OCI-LY1 (cell line): ENCODE measurements around the gene BUD23.

Experiments used
- H2AFZ ChIP-seq: fragments of 200-600 bp; sonication (generic), shearing (Covaris generic); 2 replicates; pipeline ENCODE4 v1.6.0; 2014; ENCODE audit warnings: antibody characterized with exemption, mild to moderate bottlenecking, low read length
- H3F3A ChIP-seq: fragments of 200-600 bp; sonication (generic), shearing (Covaris generic); 2 replicates; pipeline ENCODE4 v1.6.0; 2014; ENCODE audit warnings: mild to moderate bottlenecking, antibody characterized with exemption, low read length, moderate library complexity; ENCODE audit not compliant: insufficient read depth
- H3K27ac ChIP-seq: fragments of 200-600 bp; sonication (generic); 2 replicates; pipeline ENCODE4 v1.5.1; 2014; ENCODE audit warnings: low read length, mixed run types, mild to moderate bottlenecking, low read depth; ENCODE audit not compliant: poor library complexity, severe bottlenecking
- H3K27me3 ChIP-seq: fragments of 200-600 bp; sonication (generic); 2 replicates; pipeline ENCODE4 v1.6.0; 2014; ENCODE audit warnings: antibody characterized with exemption, mild to moderate bottlenecking, low read length, moderate library complexity; ENCODE audit not compliant: insufficient read depth
- H3K36me3 ChIP-seq: fragments of 200-600 bp; sonication (generic); 2 replicates; pipeline ENCODE4 v1.6.1; 2014; ENCODE audit warnings: mild to moderate bottlenecking, antibody characterized with exemption, low read length, moderate library complexity, mixed read lengths; ENCODE audit not compliant: insufficient read depth
- H3K4me1 ChIP-seq: fragments of 200-600 bp; sonication (generic); 2 replicates; pipeline ENCODE4 v1.5.1; 2014; ENCODE audit warnings: mild to moderate bottlenecking, low read length, moderate library complexity; ENCODE audit not compliant: insufficient read depth, severe bottlenecking
- H3K4me2 ChIP-seq: fragments of 200-600 bp; sonication (generic), shearing (Covaris generic); 2 replicates; pipeline ENCODE4 v1.6.1; 2014; ENCODE audit warnings: low read length
- H3K4me3 ChIP-seq: fragments of 200-600 bp; sonication (generic); 2 replicates; pipeline ENCODE4 v1.5.1; 2014; ENCODE audit warnings: low read length, low read depth, mild to moderate bottlenecking, mixed read lengths; ENCODE audit not compliant: poor library complexity, severe bottlenecking
- H3K79me2 ChIP-seq: fragments of 200-600 bp; shearing (Covaris generic); 2 replicates; pipeline ENCODE4 v1.6.1; 2016; ENCODE audit warnings: mixed run types, low read length, mixed read lengths; ENCODE audit not compliant: insufficient read depth
- H3K9ac ChIP-seq: fragments of 200-600 bp; sonication (generic), shearing (Covaris generic); 2 replicates; pipeline ENCODE4 v1.6.1; 2014; ENCODE audit warnings: mild to moderate bottlenecking, low read length, mixed read lengths
- H3K9me2 ChIP-seq: fragments of 200-600 bp; sonication (generic), shearing (Covaris generic); 2 replicates; pipeline ENCODE4 v1.6.1; 2014; ENCODE audit warnings: low read depth, mild to moderate bottlenecking, low read length, mixed read lengths
- H3K9me3 ChIP-seq: fragments of 200-600 bp; shearing (Covaris generic); 2 replicates; pipeline ENCODE4 v1.6.1; 2014; ENCODE audit warnings: low read length, mixed read lengths
- H4K20me1 ChIP-seq: fragments of 200-600 bp; sonication (generic), shearing (Covaris generic); 2 replicates; pipeline ENCODE4 v1.6.0; 2016; ENCODE audit warnings: mild to moderate bottlenecking, low read length; ENCODE audit not compliant: insufficient read depth
- CTCF ChIP-seq: fragments of 200-600 bp; sonication (generic), shearing (Covaris generic); IDR thresholded peaks from 2 replicates; pipeline ENCODE4 v1.5.1; 2017; ENCODE audit warnings: mild to moderate bottlenecking, antibody characterized with exemption, low read length, moderate library complexity, mixed read lengths
- EZH2 ChIP-seq: fragments of 200-600 bp; sonication (generic), shearing (Covaris generic); IDR thresholded peaks from 2 replicates; pipeline ENCODE4 v1.8.0; 2017; ENCODE audit warnings: borderline replicate concordance, mixed run types, mild to moderate bottlenecking, antibody characterized with exemption, low read length, moderate library complexity, mixed read lengths

The BUD23 gene

DNA sequence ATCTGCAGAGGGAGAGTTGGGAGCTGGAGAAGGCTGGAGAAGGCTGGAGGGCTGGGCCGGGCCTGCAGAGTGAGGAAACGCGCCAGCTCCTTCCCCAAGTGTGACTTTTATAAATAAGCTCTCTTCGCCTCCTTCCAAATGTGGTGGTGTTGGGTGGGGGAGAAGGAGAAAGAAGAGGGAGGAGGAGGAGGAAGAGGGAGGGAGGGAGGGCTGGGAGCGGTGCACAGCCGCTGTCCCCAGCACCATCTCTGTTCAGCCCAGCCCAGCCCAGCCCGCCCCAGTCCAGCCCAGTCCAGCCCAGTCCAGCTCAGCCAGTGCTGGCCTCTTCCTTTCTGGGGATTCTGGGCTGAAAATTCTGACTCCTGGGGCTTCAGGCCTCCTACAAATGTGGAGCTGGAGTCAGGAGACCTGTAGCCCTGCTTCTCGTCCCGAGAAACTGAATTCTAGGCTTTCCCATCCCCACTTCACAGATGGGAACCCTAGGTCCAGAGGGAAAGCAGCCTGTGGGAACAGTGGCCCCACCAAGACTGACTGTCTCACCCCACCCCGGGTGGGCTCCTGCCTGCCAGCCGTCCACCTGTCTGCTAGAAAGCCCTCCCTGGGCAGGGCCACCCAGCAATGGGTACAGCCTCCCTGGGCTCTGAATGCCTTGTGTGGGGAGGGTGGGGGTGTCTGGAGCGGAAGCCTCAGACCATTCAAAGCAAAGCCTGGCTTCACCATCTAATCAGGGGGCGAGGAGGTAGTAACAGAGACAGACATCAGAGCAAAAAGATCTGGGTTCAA, 33.8 kb downstream of the BUD23 start:
- Histone ChIP-seq H2AFZ (no peak overlapping the region), H3K4me1 (peaks cover 19% of the 10 kb centered on the region), H3K27ac (no peak overlapping the region), H3K9me2 (no peaks in the 10 kb centered on the region), H3K4me2 (no peak overlapping the region), H3K9me3 (no peaks in the 10 kb centered on the region), H3K36me3 (no peaks in the 10 kb centered on the region), H3K79me2 (no peaks in the 10 kb centered on the region), H3K27me3 (0 out of 2 replicates have a peak, but pooled peaks cover 5% of the 10 kb centered on the region), H3K4me3 (no peak overlapping the region), H3K9ac (no peak overlapping the region), H4K20me1 (no peaks in the 10 kb centered on the region), H3F3A (no peaks in the 10 kb centered on the region)
- TF ChIP-seq EZH2 (no peak), CTCF (no peak)

- Histone ChIP-seq H3K9ac (no peak overlapping the region), H3K9me3 (no peaks in the 10 kb centered on the region), H3K27ac (no peak overlapping the region), H3K79me2 (no peaks in the 10 kb centered on the region), H3K36me3 (no peaks in the 10 kb centered on the region), H3K27me3 (0 out of 2 replicates have a peak, but pooled peaks cover 5% of the 10 kb centered on the region), H4K20me1 (no peaks in the 10 kb centered on the region), H3F3A (no peaks in the 10 kb centered on the region), H3K4me1 (peaks cover 19% of the 10 kb centered on the region), H2AFZ (no peak overlapping the region), H3K9me2 (no peaks in the 10 kb centered on the region), H3K4me2 (peak overlapping the region; percentile 87; the same call in 1 of the 2 replicates), H3K4me3 (no peak overlapping the region)
- TF ChIP-seq EZH2 (no peak), CTCF (no peak)
Observed at GRCh38 chr7:73717991-73718405, 34.6 kb downstream of the BUD23 start.

DNA sequence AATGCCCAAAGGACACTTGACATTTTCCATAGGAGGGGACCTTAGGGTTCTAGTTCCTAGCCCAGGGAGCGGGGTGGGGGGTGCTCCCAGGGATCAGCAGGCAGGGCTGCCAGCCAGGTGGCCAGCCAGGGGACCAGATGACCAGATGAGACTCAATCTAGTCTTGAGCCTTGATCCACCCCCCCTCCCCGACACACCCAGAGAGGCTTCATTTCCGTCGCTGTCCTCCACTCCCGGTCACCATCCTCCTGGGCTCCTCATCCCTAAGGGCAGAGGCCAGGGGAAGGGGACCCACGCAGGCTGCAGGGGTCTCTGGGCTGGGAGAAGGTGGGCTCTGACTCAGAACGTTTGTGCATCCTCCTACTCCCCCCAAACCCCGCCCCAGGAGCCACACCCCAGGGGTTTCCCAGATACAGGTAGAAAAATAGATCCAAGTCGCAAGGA, 35.1 kb downstream of the BUD23 start:
- Histone ChIP-seq H3F3A (no peaks in the 10 kb centered on the region), H3K4me3 (peak overlapping the region; percentile 81), H4K20me1 (no peaks in the 10 kb centered on the region), H3K36me3 (no peaks in the 10 kb centered on the region), H2AFZ (no peak overlapping the region), H3K9me2 (no peaks in the 10 kb centered on the region), H3K27me3 (0 out of 2 replicates have a peak, but pooled peaks cover 5% of the 10 kb centered on the region), H3K4me2 (peak overlapping the region; percentile 87), H3K27ac (no peak overlapping the region), H3K79me2 (no peaks in the 10 kb centered on the region), H3K4me1 (peaks cover 19% of the 10 kb centered on the region), H3K9ac (no peak overlapping the region; the same call in 1 of the 2 replicates), H3K9me3 (no peaks in the 10 kb centered on the region)
- TF ChIP-seq EZH2 (no peak), CTCF (no peak)
